Osteoblast (primary cell): ENCODE measurements around the gene ABCC1. TPM values are rescaled to one million over a fixed set of nuclear protein-coding genes. Genes with fewer than 3 reads are reported as not detected.

Source experiments
- DNase-seq: peaks from one replicate; pipeline ENCODE4 v3.0.0; 2011; ENCODE audit warnings: low spot score, mixed read lengths; ENCODE audit not compliant: insufficient read length; ENCODE audit errors: missing footprints
- H2AFZ ChIP-seq: 2 replicates; pipeline ENCODE4 v1.6.0; 2011; ENCODE audit warnings: mild to moderate bottlenecking, low read length
- H3K27ac ChIP-seq: 2 replicates; pipeline ENCODE4 v1.5.1; 2011; ENCODE audit warnings: mild to moderate bottlenecking, low read depth, low read length, moderate library complexity
- H3K27me3 ChIP-seq: 2 replicates; pipeline ENCODE4 v1.6.0; 2012; ENCODE audit warnings: mild to moderate bottlenecking, control low read depth, inconsistent platforms, low read length, moderate library complexity; ENCODE audit not compliant: insufficient read depth
- H3K36me3 ChIP-seq: 2 replicates; pipeline ENCODE4 v1.5.1; 2011; ENCODE audit warnings: mild to moderate bottlenecking, low read length, control low read depth, moderate library complexity; ENCODE audit not compliant: insufficient read depth
- H3K4me1 ChIP-seq: 2 replicates; pipeline ENCODE4 v1.5.1; 2011; ENCODE audit warnings: mild to moderate bottlenecking, low read length, control low read depth, moderate library complexity; ENCODE audit not compliant: insufficient read depth
- H3K4me2 ChIP-seq: 2 replicates; pipeline ENCODE4 v1.6.0; 2011; ENCODE audit warnings: mild to moderate bottlenecking, low read length; ENCODE audit not compliant: insufficient read depth
- H3K4me3 ChIP-seq: fragments of 200-600 bp; sonication (generic); 3 replicates; pipeline ENCODE4 v1.5.1; 2012; ENCODE audit warnings: mild to moderate bottlenecking, low read length, inconsistent platforms; ENCODE audit not compliant: insufficient read depth
- H3K79me2 ChIP-seq: 2 replicates; pipeline ENCODE4 v1.6.0; 2012; ENCODE audit warnings: mild to moderate bottlenecking, low read length, control low read depth, inconsistent platforms; ENCODE audit not compliant: insufficient read depth
- H3K9me3 ChIP-seq: 2 replicates; pipeline ENCODE4 v1.5.1; 2011; ENCODE audit warnings: low read depth, low read length, control low read depth
- H4K20me1 ChIP-seq: 2 replicates; pipeline ENCODE4 v1.6.0; 2012; ENCODE audit warnings: mild to moderate bottlenecking, low read length, control low read depth; ENCODE audit not compliant: insufficient read depth
- total RNA-seq: library from RNA; depleted of rRNA; stranded (reverse); fragments of >200 nt; gene quantifications from 2 replicates; pipeline ENCODE4 v1.2.3, GENCODE V29; 2012
- TF ChIP-seq, protein P1 (sequence below): IDR thresholded peaks from 2 replicates; pipeline ENCODE4 v1.5.1; 2011; ENCODE audit warnings: mild to moderate bottlenecking, low read depth, low read length, moderate library complexity; ENCODE audit errors: extremely low read depth

ABCC1 gene
- total RNA-seq, 1 donor: 33.7 TPM

DNA sequence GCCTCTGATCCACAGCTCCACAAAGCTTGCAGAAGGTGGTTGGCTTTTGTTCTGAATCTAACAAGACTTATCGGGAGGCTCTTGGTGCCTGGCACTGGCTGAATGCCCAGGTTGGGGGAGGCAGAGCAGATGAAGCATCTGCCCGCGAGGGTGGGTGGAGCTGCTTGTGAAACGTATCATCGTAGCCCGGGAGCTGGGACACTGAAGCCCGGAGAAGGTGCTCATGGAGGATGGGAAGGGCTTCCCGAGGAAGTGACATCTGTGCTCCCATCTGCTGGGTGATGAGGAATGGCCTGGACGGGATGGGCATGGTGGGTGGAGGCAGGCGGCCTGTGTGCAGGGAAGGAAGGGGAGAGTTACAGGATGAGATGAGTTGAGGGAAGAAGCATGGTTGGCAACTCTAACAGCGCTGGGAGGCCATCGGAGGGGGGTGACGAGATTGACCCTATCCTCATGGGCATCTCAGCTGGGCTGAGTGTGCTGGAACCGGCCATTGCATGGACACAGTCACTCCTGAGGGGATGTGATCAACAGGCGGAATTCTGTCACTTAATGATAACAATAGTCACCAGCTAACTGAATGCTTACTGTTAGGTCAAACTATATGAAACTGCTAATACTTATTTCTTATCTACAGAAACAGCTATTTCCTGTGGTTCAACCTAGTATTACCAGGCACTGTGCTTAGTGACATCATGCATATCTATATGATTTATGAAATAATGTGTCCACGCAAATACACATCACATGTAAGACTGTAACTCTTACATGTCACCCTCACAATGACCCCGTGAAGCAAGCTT is 171.2 kb downstream of the ABCC1 start:
- TF ChIP-seq, protein P1, sequence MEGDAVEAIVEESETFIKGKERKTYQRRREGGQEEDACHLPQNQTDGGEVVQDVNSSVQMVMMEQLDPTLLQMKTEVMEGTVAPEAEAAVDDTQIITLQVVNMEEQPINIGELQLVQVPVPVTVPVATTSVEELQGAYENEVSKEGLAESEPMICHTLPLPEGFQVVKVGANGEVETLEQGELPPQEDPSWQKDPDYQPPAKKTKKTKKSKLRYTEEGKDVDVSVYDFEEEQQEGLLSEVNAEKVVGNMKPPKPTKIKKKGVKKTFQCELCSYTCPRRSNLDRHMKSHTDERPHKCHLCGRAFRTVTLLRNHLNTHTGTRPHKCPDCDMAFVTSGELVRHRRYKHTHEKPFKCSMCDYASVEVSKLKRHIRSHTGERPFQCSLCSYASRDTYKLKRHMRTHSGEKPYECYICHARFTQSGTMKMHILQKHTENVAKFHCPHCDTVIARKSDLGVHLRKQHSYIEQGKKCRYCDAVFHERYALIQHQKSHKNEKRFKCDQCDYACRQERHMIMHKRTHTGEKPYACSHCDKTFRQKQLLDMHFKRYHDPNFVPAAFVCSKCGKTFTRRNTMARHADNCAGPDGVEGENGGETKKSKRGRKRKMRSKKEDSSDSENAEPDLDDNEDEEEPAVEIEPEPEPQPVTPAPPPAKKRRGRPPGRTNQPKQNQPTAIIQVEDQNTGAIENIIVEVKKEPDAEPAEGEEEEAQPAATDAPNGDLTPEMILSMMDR: no peak
- no peak overlapping the region for H3K4me3 ChIP-seq
- H3K9me3 ChIP-seq: peaks cover 10% of the 10 kb centered on the region
- no peak overlapping the region for H3K4me2 ChIP-seq
- H3K27ac ChIP-seq: no peak overlapping the region
- no peaks in the 10 kb centered on the region for H3K79me2 ChIP-seq
- H3K4me1 ChIP-seq: no peaks in the 10 kb centered on the region
- DNase-seq: no peak
- no peaks in the 10 kb centered on the region for H3K27me3 ChIP-seq
- H3K36me3 ChIP-seq: peaks cover 61% of the 10 kb centered on the region
- H4K20me1 ChIP-seq: no peaks in the 10 kb centered on the region
- no peak overlapping the region for H2AFZ ChIP-seq

DNA sequence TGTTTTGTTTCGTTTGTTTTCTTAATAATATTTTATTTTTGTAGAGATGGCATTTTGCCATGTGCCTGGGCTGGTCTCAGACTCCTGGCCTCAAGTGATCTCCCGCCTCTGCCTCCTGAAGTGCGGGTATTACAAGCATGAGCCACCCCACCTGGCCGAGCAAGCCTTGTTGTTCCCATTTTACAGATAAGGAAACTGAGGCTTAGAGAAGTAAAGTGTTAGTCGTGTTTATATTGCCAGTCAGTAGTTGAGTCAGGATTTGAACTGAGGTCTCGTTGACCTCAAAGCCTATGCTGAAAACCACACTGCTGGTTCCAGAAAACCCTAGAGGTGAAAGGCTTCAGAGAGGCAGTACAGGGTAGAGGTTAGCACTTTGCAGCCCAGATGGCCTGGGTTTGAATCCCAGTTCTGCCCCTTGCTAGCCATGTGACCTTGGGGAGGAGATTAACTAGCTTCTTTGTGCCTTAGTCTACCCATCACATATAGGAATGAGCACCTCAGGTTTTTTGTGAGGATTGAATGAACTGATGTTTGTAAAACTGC is 171.8 kb downstream of the ABCC1 start:
- H3K27ac ChIP-seq: no peak overlapping the region
- DNase-seq: no peak
- no peak overlapping the region for H3K4me3 ChIP-seq
- no peaks in the 10 kb centered on the region for H3K4me1 ChIP-seq
- no peaks in the 10 kb centered on the region for H4K20me1 ChIP-seq
- H3K36me3 ChIP-seq: peaks cover 64% of the 10 kb centered on the region
- no peak overlapping the region for H3K4me2 ChIP-seq
- TF ChIP-seq, protein P1: no peak
- no peak overlapping the region for H2AFZ ChIP-seq
- H3K27me3 ChIP-seq: no peaks in the 10 kb centered on the region
- peaks cover 10% of the 10 kb centered on the region for H3K9me3 ChIP-seq
- H3K79me2 ChIP-seq: no peaks in the 10 kb centered on the region

DNA sequence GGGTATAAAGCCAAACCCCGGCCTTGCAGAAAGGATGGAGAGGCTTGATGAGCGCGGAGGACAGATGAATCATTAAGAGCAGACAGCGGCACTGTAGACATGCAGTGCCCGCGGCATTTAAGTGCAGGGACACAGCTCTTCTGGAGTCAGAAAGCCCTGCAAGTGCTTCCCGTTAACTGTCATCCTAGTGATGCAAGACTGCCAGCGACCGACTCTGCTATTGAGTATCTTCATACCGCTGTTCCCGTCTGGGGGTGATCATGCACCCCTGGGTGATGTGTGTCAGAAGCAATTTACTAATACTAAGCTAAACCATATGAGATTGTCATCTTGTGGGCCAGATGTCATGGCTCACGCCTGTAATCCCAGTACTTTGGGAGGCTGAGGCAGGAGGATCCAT is 172.8 kb downstream of the ABCC1 start:
- Histone ChIP-seq H3K4me2 (no peak overlapping the region), H3K4me3 (no peak overlapping the region), H3K79me2 (no peaks in the 10 kb centered on the region), H3K4me1 (no peaks in the 10 kb centered on the region), H3K9me3 (peaks cover 10% of the 10 kb centered on the region), H3K27me3 (no peaks in the 10 kb centered on the region), H3K27ac (no peak overlapping the region), H3K36me3 (peaks cover 60% of the 10 kb centered on the region), H2AFZ (no peak overlapping the region), H4K20me1 (no peaks in the 10 kb centered on the region)
- DNase-seq: no peak
- TF ChIP-seq, protein P1: no peak

DNA sequence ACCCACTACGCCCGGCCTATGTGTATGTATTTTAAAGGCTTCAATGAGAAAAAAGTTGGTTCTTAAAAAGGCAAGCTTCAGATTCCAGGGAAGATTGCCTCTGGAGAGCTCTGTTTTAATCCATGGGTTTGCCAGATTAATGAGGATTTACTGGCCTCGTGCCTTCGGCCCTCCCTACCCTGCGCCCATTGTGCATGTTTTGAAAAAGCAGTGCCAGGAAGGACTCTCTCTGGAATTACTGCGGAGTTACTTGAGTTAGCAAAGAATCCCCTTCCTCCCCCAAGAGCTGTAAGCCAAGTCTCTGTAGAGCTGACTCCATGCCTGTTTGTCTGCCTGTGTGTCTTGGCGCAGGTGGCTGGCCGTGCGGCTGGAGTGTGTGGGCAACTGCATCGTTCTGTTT is 175.0 kb downstream of the ABCC1 start:
- H3K4me1 ChIP-seq: no peaks in the 10 kb centered on the region
- H3K79me2 ChIP-seq: no peaks in the 10 kb centered on the region
- DNase-seq: no peak
- no peak overlapping the region for H3K27ac ChIP-seq
- no peak overlapping the region for H2AFZ ChIP-seq
- peaks cover 10% of the 10 kb centered on the region for H3K9me3 ChIP-seq
- H3K36me3 ChIP-seq: peaks cover 64% of the 10 kb centered on the region
- no peaks in the 10 kb centered on the region for H3K27me3 ChIP-seq
- TF ChIP-seq, protein P1: no peak
- no peaks in the 10 kb centered on the region for H4K20me1 ChIP-seq
- H3K4me2 ChIP-seq: no peak overlapping the region
- H3K4me3 ChIP-seq: no peak overlapping the region
